Hepatocyte (in vitro differentiated cells): Measurements from ENCODE around the gene CD7. TPM values are rescaled to one million over a fixed set of nuclear protein-coding genes. Genes with fewer than 3 reads are reported as not detected.

Experiments
- DNase-seq: peaks from one replicate; pipeline ENCODE4 v3.0.0-alpha.2; 2016; ENCODE audit warnings: low spot score
- H2AFZ ChIP-seq: fragments of 200-600 bp; sonication (generic); 2 replicates; pipeline ENCODE4 v1.6.0; 2016; ENCODE audit warnings: antibody characterized with exemption, mild to moderate bottlenecking
- H3K27ac ChIP-seq: fragments of 200-600 bp; sonication (generic); 2 replicates; pipeline ENCODE4 v1.5.1; 2016; ENCODE audit warnings: mild to moderate bottlenecking
- H3K27me3 ChIP-seq: fragments of 200-600 bp; sonication (generic); 2 replicates; pipeline ENCODE4 v1.6.1; 2016
- H3K36me3 ChIP-seq: fragments of 200-600 bp; sonication (generic); replicated peaks from 2 replicates; pipeline ENCODE4 v1.5.1; 2016; ENCODE audit warnings: low read depth; ENCODE audit not compliant: insufficient read depth
- H3K4me1 ChIP-seq: fragments of 200-600 bp; sonication (generic); 2 replicates; pipeline ENCODE4 v1.5.1; 2016; ENCODE audit warnings: mild to moderate bottlenecking, moderate library complexity; ENCODE audit not compliant: insufficient read depth
- H3K4me2 ChIP-seq: fragments of 200-600 bp; sonication (generic); 2 replicates; pipeline ENCODE4 v1.6.0; 2016
- H3K4me3 ChIP-seq: fragments of 200-600 bp; sonication (generic); 2 replicates; pipeline ENCODE4 v1.5.1; 2016; ENCODE audit warnings: mild to moderate bottlenecking
- H3K79me2 ChIP-seq: fragments of 200-600 bp; sonication (generic); 2 replicates; pipeline ENCODE4 v1.6.0; 2017; ENCODE audit warnings: mild to moderate bottlenecking
- H3K9me2 ChIP-seq: fragments of 200-600 bp; sonication (generic); replicated peaks from 2 replicates; pipeline ENCODE4 v1.6.0; 2017; ENCODE audit warnings: mild to moderate bottlenecking; ENCODE audit not compliant: insufficient read depth
- H3K9me3 ChIP-seq: fragments of 200-600 bp; sonication (generic); 2 replicates; pipeline ENCODE4 v1.5.1; 2016; ENCODE audit warnings: low read depth, mild to moderate bottlenecking
- H4K20me1 ChIP-seq: fragments of 200-600 bp; sonication (generic); 2 replicates; pipeline ENCODE4 v1.6.0; 2016; ENCODE audit warnings: mild to moderate bottlenecking; ENCODE audit not compliant: insufficient read depth, poor library complexity, severe bottlenecking
- CTCF ChIP-seq: fragments of 200-600 bp; sonication (generic); IDR thresholded peaks from 2 replicates; pipeline ENCODE4 v1.5.1; 2016; ENCODE audit warnings: antibody characterized with exemption, mild to moderate bottlenecking; ENCODE audit not compliant: poor library complexity
- EZH2 ChIP-seq: fragments of 200-600 bp; sonication (generic); IDR thresholded peaks from 2 replicates; pipeline ENCODE4 v1.6.1; 2016; ENCODE audit warnings: antibody characterized with exemption, mild to moderate bottlenecking, borderline replicate concordance
- EZH2phosphoT487 ChIP-seq: fragments of 200-600 bp; sonication (generic); IDR thresholded peaks from one replicate; pipeline ENCODE4 v1.6.1; 2018; ENCODE audit warnings: antibody characterized with exemption, mild to moderate bottlenecking, low read depth, moderate library complexity; ENCODE audit not compliant: unreplicated experiment, severe bottlenecking
- WGBS: methylation state at CpG from one replicate; pipeline ENCODE4 v1.1.6; 2016; ENCODE audit warnings: low lambda C conversion rate; ENCODE audit errors: missing lambda C conversion rate; 5-methylcytosine and 5-hydroxymethylcytosine counted together
- polyA plus RNA-seq: library from polyadenylated mRNA; unstranded; fragments of >200 nt; fragmentation: Nextera tagmentation; extraction: Ambion mirVana; gene quantifications from 2 replicates; pipeline ENCODE4 v1.2.1, GENCODE V29; 2016
- total RNA-seq: library from RNA; depleted of rRNA; stranded (reverse); fragments of >200 nt; gene quantifications from 2 replicates; pipeline ENCODE4 v1.2.3, GENCODE V29; 2014

The CD7 gene
- 0.64 and 1.8 TPM in 2 replicates for total RNA-seq
- 7.0 and 7.8 TPM in 2 replicates for polyA plus RNA-seq

GRCh38 chr17:82317394-82318168, at the start of gene CD7:
CD7 (minus strand) TSS chr17:82317608; CDS start chr17:82317495, 113 bp downstream.
- H3K27me3 ChIP-seq, result no peaks in the 10 kb centered on the region
- no peaks in the 10 kb centered on the region for H3K9me3 ChIP-seq
- H3K27ac ChIP-seq, result no peak within 1 kb of the TSS
- peaks cover 3% of the 10 kb centered on the region for H3K4me1 ChIP-seq
- DNase-seq, result no peak
- H3K4me3 ChIP-seq, result no peak within 1 kb of the TSS
- H2AFZ ChIP-seq, result no peak within 1 kb of the TSS
- H3K36me3 ChIP-seq, result no peaks in the 10 kb centered on the region
- H4K20me1 ChIP-seq, result no peaks in the 10 kb centered on the region
- WGBS, result 82% methylated on average over 26 of the region's 26 CpGs
- H3K79me2 ChIP-seq, result no peaks in the 10 kb centered on the region
- no peaks in the 10 kb centered on the region for H3K9me2 ChIP-seq
- H3K4me2 ChIP-seq, result no peak within 1 kb of the TSS
- TF ChIP-seq EZH2phosphoT487 (no peak), EZH2 (no peak), CTCF (no peak)

- no peaks in the 10 kb centered on the region for H3K9me3 ChIP-seq
- TF ChIP-seq EZH2, result no peak
- TF ChIP-seq EZH2phosphoT487, result no peak
- TF ChIP-seq CTCF, result no peak
- no peak overlapping the region for H2AFZ ChIP-seq
- no peaks in the 10 kb centered on the region for H3K79me2 ChIP-seq
- no peaks in the 10 kb centered on the region for H4K20me1 ChIP-seq
- H3K9me2 ChIP-seq, result no peaks in the 10 kb centered on the region
- WGBS, result 77% methylated on average over 7 of the region's 7 CpGs
- no peak overlapping the region for H3K27ac ChIP-seq
- no peak for DNase-seq
- H3K4me1 ChIP-seq, result peaks cover 9% of the 10 kb centered on the region
- H3K27me3 ChIP-seq, result peaks cover 18% of the 10 kb centered on the region
- no peaks in the 10 kb centered on the region for H3K36me3 ChIP-seq
- no peak overlapping the region for H3K4me3 ChIP-seq
- no peak overlapping the region for H3K4me2 ChIP-seq
These were observed 49.3 kb upstream of the CD7 start for GRCh38 chr17:82366749-82367148.

- Histone ChIP-seq H3K79me2 (no peaks in the 10 kb centered on the region), H3K9me3 (no peaks in the 10 kb centered on the region), H3K27ac (no peak overlapping the region), H3K4me3 (no peak overlapping the region), H3K27me3 (peaks cover 10% of the 10 kb centered on the region), H3K36me3 (no peaks in the 10 kb centered on the region), H3K4me2 (no peak overlapping the region), H2AFZ (no peak overlapping the region), H4K20me1 (no peaks in the 10 kb centered on the region), H3K4me1 (peaks cover 2% of the 10 kb centered on the region), H3K9me2 (no peaks in the 10 kb centered on the region)
- no peak for DNase-seq
- WGBS, result 73% methylated on average over 6 of the region's 6 CpGs
- TF ChIP-seq EZH2phosphoT487 (no peak), EZH2 (no peak), CTCF (no peak)
These were observed 48.3 kb upstream of the CD7 start for GRCh38 chr17:82365606-82366295.
